ENCODE results near the gene MKRN2OS. TPM values are rescaled to one million over a fixed set of nuclear protein-coding genes. Genes with fewer than 3 reads are reported as not detected.
"Not testable (repeated sequence)": the region's sequence is repeated elsewhere in the genome, so short reads cannot be mapped to it uniquely, and the experiment has no call there.

MKRN2OS gene
- total RNA-seq, 1 donor from 2014 or later = 1.8 TPM

GRCh38 chr3:12561397-12561796 lies 16.1 kb upstream of the MKRN2OS start:
- DNase-seq (ENCODE audit: low read depth) = no peak

GRCh38 chr3:12560505-12561190 lies 15.3 kb upstream of the MKRN2OS start:
- DNase-seq (ENCODE audit: low read depth) = no peak

- DNase-seq (ENCODE audit: low read depth) = no peak
Measured at GRCh38 chr3:12559520-12559919, 14.2 kb upstream of the MKRN2OS start.

- DNase-seq (ENCODE audit: low read depth) = no peak
Measured at GRCh38 chr3:12558706-12559105, 13.4 kb upstream of the MKRN2OS start.

GRCh38 chr3:12557473-12558100 lies 12.3 kb upstream of the MKRN2OS start:
- peak; percentile 64 for DNase-seq (ENCODE audit: low read depth)

- peak; percentile 66 for DNase-seq (ENCODE audit: low read depth)
Measured at GRCh38 chr3:12556690-12557472, 11.6 kb upstream of the MKRN2OS start, which contains the start of gene MKRN2. Gene MKRN2 (plus strand): TSS chr3:12557087. CDS start chr3:12557151, 64 bp downstream.

- no peak for DNase-seq (ENCODE audit: low read depth)
Measured at GRCh38 chr3:12556314-12556689, 11.0 kb upstream of the MKRN2OS start.

- DNase-seq (ENCODE audit: low read depth) = no peak
Measured at GRCh38 chr3:12553921-12554391, 8.7 kb upstream of the MKRN2OS start.

- DNase-seq (ENCODE audit: low read depth) = no peak
Measured at GRCh38 chr3:12549971-12550760, 4.9 kb upstream of the MKRN2OS start.

GRCh38 chr3:12544652-12545472 lies 437 bp downstream of the MKRN2OS start:
- no peak for DNase-seq (ENCODE audit: low read depth)

- not testable (repeated sequence) for DNase-seq (ENCODE audit: low read depth)
Measured at GRCh38 chr3:12543497-12543896, 1.8 kb downstream of the MKRN2OS start.

- DNase-seq (ENCODE audit: low read depth) = no peak
Measured at GRCh38 chr3:12541625-12542024, 3.7 kb downstream of the MKRN2OS start.

GRCh38 chr3:12536423-12536822 lies 8.9 kb downstream of the MKRN2OS start:
- DNase-seq (ENCODE audit: low read depth) = no peak

GRCh38 chr3:12532182-12532581 lies 13.1 kb downstream of the MKRN2OS start:
- DNase-seq (ENCODE audit: low read depth) = no peak

- DNase-seq (ENCODE audit: low read depth) = no peak
Measured at GRCh38 chr3:12527757-12528143, 17.5 kb downstream of the MKRN2OS start.

- no peak for DNase-seq (ENCODE audit: low read depth)
Measured at GRCh38 chr3:12522721-12523120, 22.6 kb downstream of the MKRN2OS start.

GRCh38 chr3:12521010-12521409 lies 24.3 kb downstream of the MKRN2OS start:
- no peak for DNase-seq (ENCODE audit: low read depth)

- DNase-seq (ENCODE audit: low read depth) = no peak
Measured at GRCh38 chr3:12518261-12519028, 26.9 kb downstream of the MKRN2OS start.

- DNase-seq (ENCODE audit: low read depth) = no peak
Measured at GRCh38 chr3:12516873-12517272, 28.4 kb downstream of the MKRN2OS start.

GRCh38 chr3:12515631-12516030 lies 29.7 kb downstream of the MKRN2OS start:
- DNase-seq (ENCODE audit: low read depth) = no peak

Measured in renal cortical epithelial cell (primary cell).